H1 (cell line): Measurements from ENCODE around the gene TGFBR1. TPM values are rescaled to one million over a fixed set of nuclear protein-coding genes. Genes with fewer than 3 reads are reported as not detected.

Source experiments
- CTCF ChIA-PET: fragments of 300-600 bp; sonication (Branson Sonifier 250); formaldehyde crosslinking; loops from one replicate; lab custom pipeline; 2021; ENCODE audit not compliant: partially characterized antibody; lab: Charles Lee
- POLR2A ChIA-PET: fragments of 300-600 bp; sonication (Branson Sonifier 250); formaldehyde crosslinking; loops from one replicate; lab custom pipeline; 2021; ENCODE audit warnings: inconsistent platforms; ENCODE audit not compliant: partially characterized antibody; lab: Charles Lee
- DNase-seq, 2 experiments: peaks; one replicate each; pipeline versions ENCODE4 v3.0.0 to v3.0.0-alpha.2; 2010 to 2022; ENCODE audit warnings: low spot score in 2 of 2, low read depth in 1 of 2, mixed read lengths in 1 of 2
- FAIRE-seq: peaks from 2 replicates; lab custom pipeline; 2011; peaks lifted over from hg19 to GRCh38; lab: Jason Lieb, UNC
- H2AFZ ChIP-seq: 2 replicates; pipeline ENCODE4 v1.8.1; 2012; ENCODE audit warnings: low read length, inconsistent platforms
- H2AK5ac ChIP-seq: 2 replicates; pipeline ENCODE4 v1.6.1; 2013; ENCODE audit warnings: low read depth, low read length
- H2BK120ac ChIP-seq: replicated peaks from 2 replicates; pipeline ENCODE3; 2013; ENCODE audit warnings: low read depth, low read length, inconsistent platforms
- H2BK12ac ChIP-seq: 2 replicates; pipeline ENCODE4 v1.6.1; 2013; ENCODE audit warnings: low read depth, low read length
- H2BK15ac ChIP-seq: 2 replicates; pipeline ENCODE4 v1.6.1; 2013; ENCODE audit warnings: low read length
- H2BK20ac ChIP-seq: 2 replicates; pipeline ENCODE4 v1.6.1; 2013; ENCODE audit warnings: low read length
- H2BK5ac ChIP-seq: 2 replicates; pipeline ENCODE4 v1.6.1; 2013; ENCODE audit warnings: low read depth, low read length
- H3K14ac ChIP-seq: 2 replicates; pipeline ENCODE4 v1.6.1; 2013; ENCODE audit warnings: inconsistent platforms; ENCODE audit not compliant: insufficient read length
- H3K18ac ChIP-seq: 2 replicates; pipeline ENCODE4 v1.6.1; 2013; ENCODE audit warnings: low read length; ENCODE audit errors: extremely low read depth
- H3K23ac ChIP-seq: 2 replicates; pipeline ENCODE4 v1.6.1; 2013; ENCODE audit warnings: inconsistent platforms; ENCODE audit not compliant: insufficient read length
- H3K23me2 ChIP-seq: 2 replicates; pipeline ENCODE4 v1.6.1; 2013; ENCODE audit warnings: low read depth, low read length
- H3K27ac ChIP-seq: 2 replicates; pipeline ENCODE4 v1.6.1; 2011; ENCODE audit warnings: low read depth, low read length, inconsistent platforms
- H3K27me3 ChIP-seq, 4 experiments: replicated peaks in 1 of 4; 1 replicate in 1 of 4; 2 replicates in 3 of 4; pipeline versions ENCODE4 v1.6.1 to v1.8.1; 2011 to 2013; ENCODE audit warnings: low read length in 3 of 4, mild to moderate bottlenecking in 3 of 4, inconsistent platforms in 2 of 4, mixed read lengths in 2 of 4, moderate library complexity in 1 of 4; ENCODE audit not compliant: control insufficient read depth in 3 of 4, insufficient read depth in 3 of 4; ENCODE audit errors: extremely low read depth in 1 of 4
- H3K36me3 ChIP-seq, 4 experiments: 2 replicates each; pipeline versions ENCODE4 v1.6.1 to v1.8.1; 2011 to 2013; ENCODE audit warnings: mild to moderate bottlenecking in 4 of 4, low read length in 3 of 4, moderate library complexity in 2 of 4, control low read depth in 1 of 4, inconsistent platforms in 1 of 4; ENCODE audit not compliant: insufficient read depth in 4 of 4, control insufficient read depth in 2 of 4
- H3K4ac ChIP-seq: replicated peaks from 2 replicates; pipeline ENCODE3; 2013; ENCODE audit warnings: low read length, low read depth, mixed read lengths, inconsistent platforms; ENCODE audit not compliant: insufficient read length
- H3K4me1 ChIP-seq, 4 experiments: replicated peaks in 1 of 4; 1 replicate in 1 of 4; 2 replicates in 3 of 4; pipeline versions ENCODE4 v1.6.1 to v1.8.1; 2011 to 2013; ENCODE audit warnings: low read length in 3 of 4, inconsistent platforms in 2 of 4, mixed read lengths in 1 of 4; ENCODE audit not compliant: insufficient read depth in 4 of 4, control insufficient read depth in 3 of 4
- H3K4me2 ChIP-seq, 2 experiments: 2 replicates each; pipeline versions ENCODE4 v1.6.1 to v1.8.1; 2011 to 2013; ENCODE audit warnings: low read depth in 2 of 2, low read length in 2 of 2, control low read depth in 1 of 2, inconsistent platforms in 1 of 2, mild to moderate bottlenecking in 1 of 2; ENCODE audit not compliant: insufficient read depth in 1 of 2
- H3K4me3 ChIP-seq, 4 experiments: fragments of 200-600, 300-600 bp in 1 of 4; sonication (generic), shearing (Covaris generic), sonication (Bioruptor Twin) in 1 of 4; 2 replicates each; pipeline versions ENCODE4 v1.5.1 to v1.8.1; 2011 to 2016; ENCODE audit warnings: low read length in 4 of 4, low read depth in 3 of 4, control low read depth in 2 of 4, inconsistent platforms in 2 of 4, mild to moderate bottlenecking in 2 of 4, mixed read lengths in 1 of 4, moderate library complexity in 1 of 4; ENCODE audit not compliant: insufficient read depth in 2 of 4; ENCODE audit errors: extremely low read depth in 1 of 4
- H3K56ac ChIP-seq: replicated peaks from 2 replicates; pipeline ENCODE3; 2013; ENCODE audit warnings: low read depth, mild to moderate bottlenecking, mixed read lengths, low read length, inconsistent platforms; ENCODE audit not compliant: insufficient read length
- H3K79me1 ChIP-seq: 2 replicates; pipeline ENCODE4 v1.6.1; 2013; ENCODE audit warnings: low read depth, low read length, control low read depth
- H3K79me2 ChIP-seq, 2 experiments: 2 replicates each; pipeline versions ENCODE4 v1.6.1 to v1.8.1; 2012 to 2013; ENCODE audit warnings: low read length in 2 of 2, mild to moderate bottlenecking in 2 of 2, inconsistent platforms in 1 of 2; ENCODE audit not compliant: insufficient read depth in 2 of 2, control insufficient read depth in 1 of 2
- H3K9ac ChIP-seq, 4 experiments: replicated peaks in 1 of 4; 1 replicate in 1 of 4; 2 replicates in 3 of 4; pipeline versions ENCODE4 v1.6.1 to v1.8.1; 2011 to 2013; ENCODE audit warnings: low read depth in 3 of 4, low read length in 3 of 4, control low read depth in 2 of 4, mild to moderate bottlenecking in 2 of 4, moderate library complexity in 2 of 4, inconsistent platforms in 1 of 4; ENCODE audit errors: extremely low read depth in 1 of 4
- H3K9me3 ChIP-seq, 2 experiments: 2 replicates each; pipeline versions ENCODE4 v1.6.1 to v1.8.1; 2012 to 2013; ENCODE audit warnings: mild to moderate bottlenecking in 2 of 2, moderate library complexity in 2 of 2, control low read depth in 1 of 2, inconsistent platforms in 1 of 2, low read depth in 1 of 2, low read length in 1 of 2, mixed read lengths in 1 of 2; ENCODE audit not compliant: insufficient read depth in 2 of 2
- H4K20me1 ChIP-seq, 2 experiments: replicated peaks in 1 of 2; 2 replicates each; pipeline versions ENCODE3 to v1.8.1; 2011 to 2013; ENCODE audit warnings: inconsistent platforms in 2 of 2, low read length in 2 of 2, mild to moderate bottlenecking in 1 of 2; ENCODE audit not compliant: insufficient read depth in 2 of 2, control insufficient read depth in 1 of 2
- H4K5ac ChIP-seq: 2 replicates; pipeline ENCODE4 v1.6.1; 2013; ENCODE audit warnings: low read length, low read depth, mixed read lengths, inconsistent platforms; ENCODE audit not compliant: insufficient read length
- H4K8ac ChIP-seq: 2 replicates; pipeline ENCODE4 v1.8.0; 2013; ENCODE audit warnings: mild to moderate bottlenecking, moderate library complexity, low read length, inconsistent platforms; ENCODE audit not compliant: insufficient read depth; ENCODE audit errors: extremely low read depth
- H4K91ac ChIP-seq: replicated peaks from 2 replicates; pipeline ENCODE3; 2013; ENCODE audit warnings: low read length, mixed read lengths, inconsistent platforms; ENCODE audit not compliant: insufficient read length
- PHF8 ChIP-seq: fragments of 200-600 bp; sonication (generic); conservative IDR thresholded peaks from 2 replicates; pipeline ENCODE4 v1.7.1; 2012; ENCODE audit warnings: low read depth, mild to moderate bottlenecking, inconsistent platforms, low read length, moderate library complexity
- RAD21 ChIP-seq, 2 experiments: IDR thresholded peaks in 1 of 2; conservative IDR thresholded peaks in 1 of 2; 2 replicates each; pipeline ENCODE4 v1.6.1; 2011; ENCODE audit warnings: low read depth in 2 of 2, low read length in 2 of 2, improper control_type of control experiment in 1 of 2, inconsistent platforms in 1 of 2, mild to moderate bottlenecking in 1 of 2, moderate library complexity in 1 of 2
- WGBS, 2 experiments: shearing (Covaris generic) in 1 of 2; methylation state at CpG; one replicate each; pipeline versions ENCODE4 v1.1.6 to v1.1.7; 2013 to 2015; ENCODE audit warnings: low lambda C conversion rate in 2 of 2, mixed read lengths in 2 of 2, inconsistent platforms in 1 of 2, low coverage in 1 of 2, missing lambda C conversion rate in 1 of 2; ENCODE audit not compliant: insufficient replicate concordance in 2 of 2, insufficient coverage in 1 of 2, insufficient read length in 1 of 2; ENCODE audit errors: extremely low coverage in 1 of 2, missing lambda C conversion rate in 1 of 2; 5-methylcytosine and 5-hydroxymethylcytosine counted together
- polyA plus RNA-seq, 7 experiments: library from polyadenylated mRNA; depleted of rRNA in 3 of 7; stranded (reverse) in 5 of 7; unstranded in 2 of 7; fragments of >200 nt in 5 of 7; fragments of 200-250 nt in 2 of 7; gene quantifications; 1 replicate in 5 of 7; 2 replicates in 1 of 7; 4 replicates in 1 of 7; pipeline versions ENCODE4 v1.2.1 to v1.2.3, GENCODE V29; 2011 to 2013; ENCODE audit warnings: missing spikeins in 2 of 7, mixed read lengths in 2 of 7
- total RNA-seq: library from RNA; stranded (reverse); fragmentation: NEBNext Ultra II Directional; extraction: Animal tissue kit (Norgen Biotek cat#: 25700); gene quantifications from 2 replicates; pipeline ENCODE4 v1.2.1, GENCODE V29; 2021

Gene TGFBR1
- total and polyA plus RNA-seq, 2 of the 8 experiments (the other 6 are each of a cell fraction or from before 2014, with no cell fraction given), result 16.8 to 52.4 TPM

GRCh38 chr9:99201603-99202002 lies 96.7 kb downstream of the TGFBR1 start:
- H2BK120ac ChIP-seq, result no peak overlapping the region
- H3K79me2 ChIP-seq, result no peaks in the 10 kb centered on the region
- H4K8ac ChIP-seq, result no peak overlapping the region
- H3K4ac ChIP-seq, result no peak overlapping the region
- no peak overlapping the region for H2BK20ac ChIP-seq
- WGBS, 2 experiments, result 94% methylated on average over 5 of the region's 5 CpGs; no CpG with 5 or more reads in 1 of the 2 experiments
- no peak overlapping the region for H4K5ac ChIP-seq
- H3K4me3 ChIP-seq, result no peak overlapping the region
- no peaks in the 10 kb centered on the region for H3K36me3 ChIP-seq
- no peak overlapping the region for H3K23ac ChIP-seq
- H2BK5ac ChIP-seq, result no peak overlapping the region
- no peak overlapping the region for H4K91ac ChIP-seq
- no peaks in the 10 kb centered on the region for H3K27me3 ChIP-seq
- 0 out of 7 replicates have a peak, but pooled peaks cover 0 to 1% (median 0%) of the 10 kb centered on the region in 4 experiments for H3K4me1 ChIP-seq
- FAIRE-seq, result no peak
- H3K9me3 ChIP-seq, result no peaks in the 10 kb centered on the region
- H3K9ac ChIP-seq, result no peak overlapping the region; a peak in 1 of 7 replicates
- no peaks in the 10 kb centered on the region for H3K79me1 ChIP-seq
- no peak overlapping the region for H3K27ac ChIP-seq
- no peak overlapping the region for H2AK5ac ChIP-seq
- H4K20me1 ChIP-seq, result no peaks in the 10 kb centered on the region
- POLR2A ChIA-PET, result interaction anchor here (0.6 to 1.2 kb wide), 2 partner anchors 21 to 615 kb away, joined by 3 to 5 read pairs; partner anchors contain the start of genes ALG2 and SEC61B
- no peak overlapping the region for H2AFZ ChIP-seq
- no peak overlapping the region for H3K18ac ChIP-seq
- no peak overlapping the region for H3K4me2 ChIP-seq
- no peaks in the 10 kb centered on the region for H3K23me2 ChIP-seq
- CTCF ChIA-PET, result interaction anchor here (1.4 to 9.9 kb wide), 3 partner anchors 8 to 31 kb away, joined by 6 to 105 read pairs (median 14); no protein-coding TSS in a partner anchor
- H3K14ac ChIP-seq, result no peak overlapping the region
- DNase-seq, result no peak
- no peak overlapping the region for H3K56ac ChIP-seq
- H2BK15ac ChIP-seq, result no peak overlapping the region
- H2BK12ac ChIP-seq, result no peak overlapping the region
- no peak for TF ChIP-seq PHF8
- no peak for TF ChIP-seq RAD21 (IDR thresholded peaks at IDR 0.05 in 1 of 2, conservative IDR thresholded peaks at IDR 0.05 in 1 of 2; ENCODE audit: low read depth in 2 of 2, low read length in 2 of 2)
